NCI-H1694 treated with DMSO at 0.1 percent for 48 hours (cell line): ENCODE measurements around the gene SSR1.
"Not testable (repeated sequence)": the region's sequence is repeated elsewhere in the genome, so short reads cannot be mapped to it uniquely, and the experiment has no call there.

Source experiments
- DNase-seq: peaks from one replicate; lab custom pipeline; 2025; lab: John Stamatoyannopoulos, UW

The SSR1 gene

GRCh38 chr6:7276199-7276524 lies 36.8 kb downstream of the SSR1 start:
- no peak for DNase-seq

GRCh38 chr6:7274525-7274924 lies 38.5 kb downstream of the SSR1 start:
- DNase-seq, result not testable (repeated sequence)

GRCh38 chr6:7273709-7274108 lies 39.3 kb downstream of the SSR1 start:
- DNase-seq, result no peak

GRCh38 chr6:7271205-7271534 lies 41.8 kb downstream of the SSR1 start:
- no peak for DNase-seq

- DNase-seq, result no peak
These were observed 42.4 kb downstream of the SSR1 start for GRCh38 chr6:7270320-7271204.

GRCh38 chr6:7269816-7270215 lies 43.2 kb downstream of the SSR1 start:
- no peak for DNase-seq

GRCh38 chr6:7268816-7269555 lies 44.0 kb downstream of the SSR1 start:
- DNase-seq, result no peak

- DNase-seq, result no peak
These were observed 44.6 kb downstream of the SSR1 start for GRCh38 chr6:7268362-7268761.

GRCh38 chr6:7267466-7268091 lies 45.4 kb downstream of the SSR1 start:
- peak; percentile 97 for DNase-seq

- DNase-seq, result no peak
These were observed 45.9 kb downstream of the SSR1 start for GRCh38 chr6:7267071-7267465.

GRCh38 chr6:7265385-7265726 lies 47.6 kb downstream of the SSR1 start:
- not testable (repeated sequence) for DNase-seq

GRCh38 chr6:7264686-7265384 lies 48.2 kb downstream of the SSR1 start:
- no peak for DNase-seq

- no peak for DNase-seq
These were observed 49.0 kb downstream of the SSR1 start for GRCh38 chr6:7264041-7264440.

- DNase-seq, result not testable (repeated sequence)
These were observed 49.5 kb downstream of the SSR1 start for GRCh38 chr6:7263519-7263805.

GRCh38 chr6:7262746-7263518 lies 50.1 kb downstream of the SSR1 start:
- DNase-seq, result no peak

- DNase-seq, result peak; percentile 92
These were observed 51.0 kb downstream of the SSR1 start for GRCh38 chr6:7261852-7262461.

- peak; percentile 94 for DNase-seq
These were observed 51.8 kb downstream of the SSR1 start for GRCh38 chr6:7261032-7261841.

- DNase-seq, result no peak
These were observed 52.5 kb downstream of the SSR1 start for GRCh38 chr6:7260291-7261031.

- DNase-seq, result no peak
These were observed 54.7 kb downstream of the SSR1 start for GRCh38 chr6:7258231-7258763.
